PC-9 (cell line): ENCODE results near the gene CRYL1. TPM values are rescaled to one million over a fixed set of nuclear protein-coding genes. Genes with fewer than 3 reads are reported as not detected.

Experiments
- BruUV-seq: library from RNA; stranded (reverse); fragments of 400-500 nt; replicated peaks from 2 replicates; lab custom pipeline; 2021; lab: Mats Ljungman, UMichigan
- CTCF ChIA-PET: fragments of 300-600 bp; sonication (Branson Sonifier 250); formaldehyde crosslinking; loops from one replicate; lab custom pipeline; 2022; ENCODE audit warnings: antibody characterized with exemption; lab: Charles Lee
- POLR2A ChIA-PET: fragments of 300-600 bp; sonication (Branson Sonifier 250); formaldehyde crosslinking; loops from one replicate; lab custom pipeline; 2022; ENCODE audit warnings: antibody characterized with exemption; ENCODE audit not compliant: unreplicated experiment; lab: Charles Lee
- DNase-seq, 2 experiments: peaks; one replicate each; pipeline versions ENCODE4 v3.0.0 to v3.0.0-alpha.2; 2015 to 2022; ENCODE audit warnings: mixed read lengths in 1 of 2
- H2AFZ ChIP-seq: fragments of 200-600 bp; sonication (generic); 2 replicates; pipeline ENCODE4 v1.8.1; 2017; ENCODE audit warnings: antibody characterized with exemption
- H3F3A ChIP-seq: fragments of 200-600 bp; sonication (generic); 2 replicates; pipeline ENCODE4 v1.8.1; 2017; ENCODE audit warnings: antibody characterized with exemption, mild to moderate bottlenecking, low read depth; ENCODE audit not compliant: insufficient read depth
- H3K27ac ChIP-seq: fragments of 200-600 bp; sonication (generic); 2 replicates; pipeline ENCODE4 v1.6.1; 2016; ENCODE audit warnings: mixed run types
- H3K27me3 ChIP-seq: fragments of 200-600 bp; sonication (generic); 2 replicates; pipeline ENCODE4 v1.6.1; 2016; ENCODE audit warnings: low read depth, mixed run types; ENCODE audit not compliant: insufficient read depth
- H3K36me3 ChIP-seq: fragments of 200-600 bp; sonication (generic); 2 replicates; pipeline ENCODE4 v1.6.1; 2016; ENCODE audit warnings: low read depth, mixed run types
- H3K4me1 ChIP-seq: fragments of 200-600 bp; sonication (generic); replicated peaks from 2 replicates; pipeline ENCODE4 v1.6.1; 2016; ENCODE audit warnings: mixed run types; ENCODE audit not compliant: insufficient read depth
- H3K4me2 ChIP-seq: fragments of 200-600 bp; sonication (generic); 2 replicates; pipeline ENCODE4 v1.6.1; 2017; ENCODE audit warnings: mixed run types
- H3K4me3 ChIP-seq: fragments of 200-600 bp; sonication (generic); 2 replicates; pipeline ENCODE4 v1.6.1; 2016; ENCODE audit warnings: mixed run types
- H3K79me2 ChIP-seq: fragments of 200-600 bp; sonication (generic); 2 replicates; pipeline ENCODE4 v1.6.1; 2017; ENCODE audit warnings: low read depth, mixed run types
- H3K9me2 ChIP-seq: fragments of 200-600 bp; sonication (generic); 2 replicates; pipeline ENCODE4 v1.8.1; 2017; ENCODE audit warnings: mild to moderate bottlenecking; ENCODE audit not compliant: insufficient read depth
- H3K9me3 ChIP-seq: fragments of 200-600 bp; sonication (generic); 2 replicates; pipeline ENCODE4 v1.8.1; 2016; ENCODE audit warnings: low read depth; ENCODE audit not compliant: insufficient read depth
- H4K20me1 ChIP-seq: fragments of 200-600 bp; sonication (generic); 2 replicates; pipeline ENCODE4 v1.8.1; 2017; ENCODE audit not compliant: insufficient read depth
- EZH2 ChIP-seq: fragments of 200-600 bp; sonication (generic); IDR thresholded peaks from 2 replicates; pipeline ENCODE4 v1.8.0; 2017; ENCODE audit warnings: antibody characterized with exemption, low read depth
- intact Hi-C: fragments of 100-400 bp; cut with micrococcal nuclease; formaldehyde crosslinking; loops from one replicate; pipeline ENCODE4 v1.10.0; 2022; ENCODE audit not compliant: unreplicated experiment
- total RNA-seq: library from RNA; stranded (reverse); gene quantifications from 2 replicates; pipeline ENCODE4 v1.2.3, GENCODE V29; 2021
- TF ChIP-seq, protein P1 (sequence below): fragments of 200-600 bp; sonication (generic); conservative IDR thresholded peaks from 2 replicates; pipeline ENCODE4 v1.6.1; 2017; ENCODE audit warnings: mixed run types, antibody characterized with exemption, mild to moderate bottlenecking, moderate library complexity

CRYL1 gene
- total RNA-seq, 1 experiment from 2014 or later = 8.7 TPM

DNA sequence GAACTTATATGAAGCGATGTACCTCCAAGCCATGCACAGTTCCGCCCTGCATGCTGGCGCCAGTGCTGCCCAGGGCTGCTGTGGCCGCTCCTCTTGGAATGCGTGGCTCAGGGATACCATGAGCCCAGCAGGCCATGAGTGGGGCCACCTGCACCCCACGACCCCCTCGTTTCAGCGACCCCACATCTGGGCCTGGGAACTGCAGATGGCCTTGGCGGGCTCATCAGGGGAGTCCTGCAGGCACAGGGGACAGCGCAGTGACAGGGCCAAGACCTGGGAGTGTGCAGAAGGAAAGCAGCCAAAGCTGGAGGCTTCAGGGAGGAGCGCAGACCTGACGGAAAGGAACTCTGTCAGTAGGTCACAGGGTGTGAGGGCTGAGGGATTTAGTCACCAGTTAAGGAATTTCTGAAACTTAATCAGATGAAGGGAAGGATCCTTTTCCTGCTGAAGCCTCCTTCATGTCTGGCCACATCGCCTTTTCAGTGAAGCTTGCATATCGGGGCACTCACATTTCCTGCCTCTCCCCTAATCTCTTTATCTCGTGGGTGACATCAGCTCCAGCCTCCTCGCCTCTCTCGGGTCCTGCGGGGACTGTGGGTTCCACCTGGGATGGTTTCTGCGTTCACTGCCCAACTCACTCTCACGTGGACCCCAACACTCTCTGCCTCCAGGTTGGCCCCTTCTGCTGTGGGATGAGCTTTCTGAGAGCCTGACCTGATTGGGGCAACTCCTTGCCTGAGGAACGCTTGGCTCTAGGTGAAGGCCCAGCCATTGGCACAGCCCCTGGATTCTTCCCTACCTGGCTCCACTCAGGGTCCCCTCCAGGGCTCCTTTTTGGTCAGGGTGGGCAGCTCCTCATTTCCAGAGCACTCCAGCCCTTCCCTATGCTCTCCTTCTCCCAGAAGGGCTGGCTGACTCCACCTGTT is 123.5 kb downstream of the CRYL1 start:
- ChIA-PET POLR2A (interaction anchor here (0.5 to 0.7 kb wide), 3 partner anchors 18 to 111 kb away, joined by 3 to 4 read pairs (median 4); no protein-coding TSS in a partner anchor), CTCF (interaction anchor here (0.6 kb wide), 1 partner anchor 210 kb away, joined by 3 read pairs; the partner anchor contains the start of gene GJB2)
- Histone ChIP-seq H3F3A (peaks cover 20% of the 10 kb centered on the region), H4K20me1 (no peaks in the 10 kb centered on the region), H3K27me3 (no peaks in the 10 kb centered on the region), H3K79me2 (no peaks in the 10 kb centered on the region), H3K4me3 (0 out of 2 replicates have a peak overlapping the region, but pooled peaks have one; percentile 18), H3K4me2 (peak overlapping the region; percentile 71), H3K9me3 (no peaks in the 10 kb centered on the region), H3K9me2 (no peaks in the 10 kb centered on the region), H3K36me3 (no peaks in the 10 kb centered on the region), H2AFZ (peak overlapping the region; percentile 61; the same call in 1 of the 2 replicates), H3K27ac (peak overlapping the region; percentile 81), H3K4me1 (peaks cover 32% of the 10 kb centered on the region)
- TSS peak; percentile 36 for BruUV-seq
- TF ChIP-seq, protein P1, sequence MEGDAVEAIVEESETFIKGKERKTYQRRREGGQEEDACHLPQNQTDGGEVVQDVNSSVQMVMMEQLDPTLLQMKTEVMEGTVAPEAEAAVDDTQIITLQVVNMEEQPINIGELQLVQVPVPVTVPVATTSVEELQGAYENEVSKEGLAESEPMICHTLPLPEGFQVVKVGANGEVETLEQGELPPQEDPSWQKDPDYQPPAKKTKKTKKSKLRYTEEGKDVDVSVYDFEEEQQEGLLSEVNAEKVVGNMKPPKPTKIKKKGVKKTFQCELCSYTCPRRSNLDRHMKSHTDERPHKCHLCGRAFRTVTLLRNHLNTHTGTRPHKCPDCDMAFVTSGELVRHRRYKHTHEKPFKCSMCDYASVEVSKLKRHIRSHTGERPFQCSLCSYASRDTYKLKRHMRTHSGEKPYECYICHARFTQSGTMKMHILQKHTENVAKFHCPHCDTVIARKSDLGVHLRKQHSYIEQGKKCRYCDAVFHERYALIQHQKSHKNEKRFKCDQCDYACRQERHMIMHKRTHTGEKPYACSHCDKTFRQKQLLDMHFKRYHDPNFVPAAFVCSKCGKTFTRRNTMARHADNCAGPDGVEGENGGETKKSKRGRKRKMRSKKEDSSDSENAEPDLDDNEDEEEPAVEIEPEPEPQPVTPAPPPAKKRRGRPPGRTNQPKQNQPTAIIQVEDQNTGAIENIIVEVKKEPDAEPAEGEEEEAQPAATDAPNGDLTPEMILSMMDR = no peak
- no peak for TF ChIP-seq EZH2
- DNase-seq = peak; percentile 53 to 91
- intact Hi-C loops = no loop called here

DNA sequence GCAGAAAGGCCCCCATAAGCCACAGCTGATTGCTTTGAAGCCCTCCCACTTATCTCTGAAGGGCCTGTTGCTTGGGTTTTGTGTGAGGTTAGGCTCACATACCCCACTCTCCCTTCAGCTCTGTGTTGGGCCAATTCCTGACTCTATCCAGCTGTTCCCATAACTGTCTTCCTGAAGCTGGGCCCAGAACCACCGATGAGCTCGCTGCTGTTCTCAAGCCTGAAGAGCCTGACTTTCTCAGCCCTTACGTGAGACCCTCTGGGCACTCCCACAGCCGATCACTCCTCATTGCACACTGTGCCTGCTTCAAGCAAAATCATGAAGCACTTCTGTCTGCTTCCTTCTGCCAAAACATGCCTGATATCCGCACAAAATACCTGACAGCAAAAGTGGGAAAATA is 124.1 kb downstream of the CRYL1 start:
- Histone ChIP-seq H3K9me3 (no peaks in the 10 kb centered on the region; the same call in 1 of the 2 replicates), H2AFZ (no peak overlapping the region), H3F3A (peaks cover 20% of the 10 kb centered on the region), H3K79me2 (no peaks in the 10 kb centered on the region), H3K4me3 (no peak overlapping the region), H3K27ac (peak overlapping the region; percentile 81), H3K27me3 (no peaks in the 10 kb centered on the region), H3K4me2 (peak overlapping the region; percentile 71), H4K20me1 (no peaks in the 10 kb centered on the region), H3K4me1 (peaks cover 32% of the 10 kb centered on the region), H3K9me2 (no peaks in the 10 kb centered on the region), H3K36me3 (no peaks in the 10 kb centered on the region)
- no peak for TF ChIP-seq EZH2
- TF ChIP-seq, protein P1 = no peak
- no TSS peak for BruUV-seq
- intact Hi-C loops = no loop called here
- ChIA-PET CTCF (no interaction called here), POLR2A (interaction anchor here (0.6 kb wide), 1 partner anchor 29 kb away, joined by 3 read pairs; no protein-coding TSS in a partner anchor)
- no peak for DNase-seq

DNA sequence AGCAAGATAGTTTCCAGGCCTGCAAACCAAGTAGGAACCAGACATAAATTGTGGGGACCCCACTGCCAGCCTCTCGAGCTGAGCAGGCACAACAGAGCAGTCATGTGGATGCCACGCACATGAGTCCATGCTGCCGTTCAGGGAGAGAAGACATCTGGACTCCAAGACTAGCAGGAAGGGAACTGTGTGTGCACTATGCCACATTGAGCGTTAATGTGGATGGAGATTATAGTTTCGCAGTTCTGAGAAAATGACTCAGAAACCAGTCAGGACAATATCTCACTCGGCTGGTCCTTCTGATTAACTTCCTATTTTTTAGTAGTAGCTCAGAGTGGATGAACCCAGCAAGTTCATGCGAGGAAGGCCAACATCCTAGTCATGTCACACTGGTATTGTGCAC is 124.9 kb downstream of the CRYL1 start:
- Histone ChIP-seq H3K4me3 (no peak overlapping the region), H3K9me2 (no peaks in the 10 kb centered on the region), H3F3A (peaks cover 20% of the 10 kb centered on the region), H3K27me3 (no peaks in the 10 kb centered on the region), H3K36me3 (no peaks in the 10 kb centered on the region), H3K27ac (no peak overlapping the region), H3K9me3 (no peaks in the 10 kb centered on the region; the same call in 1 of the 2 replicates), H3K79me2 (no peaks in the 10 kb centered on the region), H2AFZ (no peak overlapping the region), H3K4me1 (peaks cover 34% of the 10 kb centered on the region), H4K20me1 (no peaks in the 10 kb centered on the region), H3K4me2 (peak overlapping the region; percentile 71)
- no TSS peak for BruUV-seq
- peak in 1 of 2 experiments; percentile 43 for DNase-seq
- ChIA-PET POLR2A (interaction anchor here (0.6 kb wide), 1 partner anchor 28 kb away, joined by 3 read pairs; no protein-coding TSS in a partner anchor), CTCF (no interaction called here)
- TF ChIP-seq, protein P1 = no peak
- TF ChIP-seq EZH2 = no peak
- intact Hi-C loops = no loop called here
